Muscle of leg (tissue), 11 donors: ENCODE data around the gene ZNHIT2. TPM values are rescaled to one million over a fixed set of nuclear protein-coding genes. Genes with fewer than 3 reads are reported as not detected.
"Not testable (repeated sequence)": the region's sequence is repeated elsewhere in the genome, so short reads cannot be mapped to it uniquely, and the experiment has no call there.

Experiments
- DNase-seq: peaks from one replicate; pipeline ENCODE4 v3.0.0; 2013
- H3K27ac ChIP-seq: one replicate; pipeline ENCODE4 v1.5.1; 2013; ENCODE audit warnings: mild to moderate bottlenecking, low read length, control low read depth
- H3K27me3 ChIP-seq: one replicate; pipeline ENCODE4 v1.6.1; 2013; ENCODE audit warnings: low read length; ENCODE audit not compliant: control insufficient read depth, insufficient read depth
- H3K36me3 ChIP-seq: one replicate; pipeline ENCODE4 v1.6.1; 2013; ENCODE audit warnings: low read length; ENCODE audit not compliant: control insufficient read depth, insufficient read depth
- H3K4me1 ChIP-seq: one replicate; pipeline ENCODE4 v1.6.1; 2013; ENCODE audit warnings: low read length; ENCODE audit not compliant: control insufficient read depth, insufficient read depth
- H3K4me3 ChIP-seq: one replicate; pipeline ENCODE4 v1.5.1; 2013; ENCODE audit warnings: low read length, control low read depth
- H3K9me3 ChIP-seq: replicated peaks from 2 replicates; pipeline ENCODE4 v1.6.1; 2013; ENCODE audit warnings: low read depth, low read length; ENCODE audit not compliant: control insufficient read depth
- WGBS: methylation state at CpG from one replicate; pipeline ENCODE4 v1.1.5; 2013; ENCODE audit warnings: missing lambda C conversion rate; ENCODE audit not compliant: insufficient coverage; 5-methylcytosine and 5-hydroxymethylcytosine counted together
- polyA plus RNA-seq, 8 donors: library from polyadenylated mRNA; unstranded; fragments of 120-200 nt; gene quantifications; one replicate each; pipeline versions ENCODE4 v1.2.1 to v1.2.3, GENCODE V29; 2013; ENCODE audit warnings: inconsistent platforms in 1 of 8, low replicate concordance in 1 of 8; ENCODE audit not compliant: insufficient read length in 8 of 8, insufficient read depth in 1 of 8
- total RNA-seq: library from RNA; stranded (reverse); fragments of 120-200 nt; gene quantifications from one replicate; pipeline ENCODE4 v1.2.4, GENCODE V29; 2013

Gene ZNHIT2
- total and polyA plus RNA-seq, 9 donors = 4.2 to 6.0 (median 4.8) TPM

DNA sequence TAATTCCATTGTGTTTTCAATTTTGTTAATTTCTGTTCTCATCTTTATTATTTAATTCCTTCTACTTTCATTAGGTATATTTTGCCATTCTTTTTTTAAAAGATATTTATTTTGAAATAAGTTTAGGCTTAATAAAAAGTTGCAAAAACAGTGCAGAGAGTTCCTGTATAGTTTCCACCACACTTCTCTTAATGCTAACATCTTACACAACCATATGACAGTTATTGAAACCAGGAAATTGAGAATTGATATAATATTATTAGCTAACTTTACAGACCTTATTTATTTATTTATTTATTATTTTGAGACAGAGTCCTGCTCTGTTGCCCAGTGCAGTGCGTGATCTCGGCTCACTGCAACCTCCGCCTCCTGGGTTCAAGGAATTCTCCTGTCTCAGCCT, 38.8 kb upstream of the ZNHIT2 start:
- H3K36me3 ChIP-seq = no peaks in the 10 kb centered on the region
- H3K4me3 ChIP-seq = no peak overlapping the region
- H3K27me3 ChIP-seq = peaks cover 5% of the 10 kb centered on the region
- no peaks in the 10 kb centered on the region for H3K4me1 ChIP-seq
- no peak overlapping the region for H3K27ac ChIP-seq
- no peaks in the 10 kb centered on the region for H3K9me3 ChIP-seq
- WGBS = no CpG with 5 or more reads among the region's 3 CpGs
- no peak for DNase-seq

DNA sequence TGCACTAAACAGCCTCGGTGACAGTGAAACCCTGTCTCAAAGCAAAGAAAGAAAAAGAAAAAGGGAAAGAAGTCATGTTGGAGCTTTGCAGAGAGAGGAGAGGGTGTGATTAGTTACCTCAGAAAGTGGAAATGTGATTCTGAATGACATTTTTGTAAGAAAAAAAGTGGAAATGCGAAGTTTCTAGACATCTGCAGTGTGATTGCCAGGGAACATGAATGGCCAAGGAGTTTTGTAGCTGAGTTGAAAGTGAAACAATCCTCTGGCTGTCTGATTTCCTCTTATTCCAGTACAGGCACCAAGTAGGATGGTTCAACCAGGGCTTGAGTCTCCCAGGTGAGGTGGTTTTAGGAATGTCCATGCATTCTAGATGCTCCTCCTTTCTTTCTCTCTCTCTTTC, 34.6 kb upstream of the ZNHIT2 start:
- Histone ChIP-seq H3K9me3 (peaks cover 4% of the 10 kb centered on the region), H3K4me1 (peaks cover 14% of the 10 kb centered on the region), H3K4me3 (no peak overlapping the region), H3K27ac (no peak overlapping the region), H3K27me3 (peaks cover 2% of the 10 kb centered on the region), H3K36me3 (no peaks in the 10 kb centered on the region)
- WGBS = 53% methylated on average over 2 of the region's 2 CpGs
- no peak for DNase-seq

DNA sequence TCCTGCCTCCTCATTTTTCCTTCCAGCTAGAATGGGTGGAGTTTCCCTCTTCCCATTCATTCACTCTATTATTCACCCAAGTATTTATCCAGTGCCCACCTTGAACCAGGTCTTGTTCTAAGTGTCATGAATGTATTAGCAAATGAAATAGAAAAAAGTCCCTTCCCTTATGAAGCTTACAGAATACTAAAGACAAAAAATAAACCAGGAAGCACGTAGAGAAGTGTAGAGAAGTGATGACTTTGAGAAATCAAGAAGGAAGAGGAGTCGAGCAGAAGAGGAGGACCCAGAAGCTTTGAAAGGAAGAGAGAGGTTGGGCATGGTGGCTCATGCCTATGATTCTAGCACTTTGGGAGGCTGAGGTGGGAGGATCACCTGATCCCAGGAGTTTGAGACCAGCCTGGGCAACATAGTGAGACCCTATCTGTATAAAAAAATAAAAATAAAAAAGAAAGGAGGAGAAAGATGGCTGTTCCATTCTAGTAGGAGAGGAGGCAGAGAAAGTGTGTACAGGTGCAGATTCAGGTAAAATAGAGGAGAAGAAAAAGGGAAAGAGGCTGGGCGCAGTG, 33.9 kb upstream of the ZNHIT2 start:
- Histone ChIP-seq H3K4me3 (no peak overlapping the region), H3K27ac (peak overlapping the region; percentile 67), H3K4me1 (peaks cover 14% of the 10 kb centered on the region), H3K27me3 (peaks cover 2% of the 10 kb centered on the region), H3K36me3 (no peaks in the 10 kb centered on the region), H3K9me3 (peaks cover 4% of the 10 kb centered on the region)
- 56% methylated on average over 3 of the region's 3 CpGs for WGBS
- no peak for DNase-seq

DNA sequence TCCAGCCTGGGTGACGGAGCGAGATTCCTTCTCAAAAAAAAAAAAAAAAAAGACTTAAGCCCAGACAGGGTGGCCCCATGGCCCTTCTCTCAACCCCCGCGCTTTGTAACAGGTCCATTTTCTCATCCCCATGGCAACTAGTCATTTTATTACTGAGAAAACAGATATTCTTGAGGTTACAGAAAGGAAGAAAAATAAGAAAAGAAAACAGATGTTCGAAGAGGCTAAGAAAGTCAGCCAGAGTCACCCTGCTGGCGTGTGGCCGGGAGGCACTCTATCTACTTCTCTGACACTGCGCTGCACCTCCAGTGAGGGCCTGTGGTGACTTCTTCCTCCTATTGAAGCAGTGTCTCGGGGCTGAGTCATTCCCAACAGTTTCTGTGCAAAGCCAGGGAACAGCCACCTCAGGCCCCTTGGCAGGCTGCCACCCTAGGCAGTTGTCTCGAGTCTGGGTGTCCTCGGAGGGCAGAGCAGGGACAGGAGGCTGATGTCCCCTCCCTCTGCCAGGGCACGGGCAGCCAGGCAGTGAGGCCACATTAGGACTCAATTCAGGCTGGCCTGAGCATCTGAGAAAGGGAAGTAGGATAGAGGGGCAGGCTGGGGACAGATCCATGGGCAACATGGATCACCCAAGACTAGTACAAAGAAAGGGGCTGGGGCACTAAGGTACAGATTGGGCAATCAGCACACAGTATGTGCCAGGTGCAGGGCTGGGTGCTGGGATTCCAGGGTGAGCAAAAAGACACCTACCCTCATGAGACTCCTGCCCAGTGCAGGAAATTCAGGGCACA, 33.2 kb upstream of the ZNHIT2 start:
- 6% methylated on average over 10 of the region's 12 CpGs for WGBS
- DNase-seq = peak; percentile 92
- Histone ChIP-seq H3K4me1 (peaks cover 14% of the 10 kb centered on the region), H3K27me3 (peaks cover 2% of the 10 kb centered on the region), H3K9me3 (peaks cover 4% of the 10 kb centered on the region), H3K4me3 (no peak overlapping the region), H3K27ac (peak overlapping the region; percentile 67), H3K36me3 (no peaks in the 10 kb centered on the region)

DNA sequence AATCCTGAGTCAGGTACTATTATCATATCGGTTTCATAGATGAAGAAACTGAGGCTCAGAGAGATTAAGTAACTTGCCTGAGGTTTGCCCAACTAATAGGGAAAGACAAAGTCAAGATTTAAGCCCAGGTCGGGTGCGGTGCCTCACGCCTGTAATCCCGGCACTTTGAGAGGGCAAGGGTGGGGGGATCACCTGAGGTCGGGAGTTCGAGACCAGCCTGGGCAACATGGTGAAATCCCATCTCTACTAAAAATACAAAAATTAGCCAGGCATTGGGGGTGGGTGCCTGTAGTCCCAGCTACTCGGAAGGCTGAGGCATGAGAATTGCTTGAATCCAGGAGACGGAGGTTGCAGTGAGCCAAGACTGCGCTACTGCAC, 32.6 kb upstream of the ZNHIT2 start:
- H3K9me3 ChIP-seq, DNase-seq, H3K4me3 ChIP-seq, H3K36me3 ChIP-seq, H3K27me3 ChIP-seq: not testable (repeated sequence)
- Histone ChIP-seq H3K27ac (peak overlapping the region; percentile 67), H3K4me1 (peaks cover 14% of the 10 kb centered on the region)
- 49% methylated on average over 3 of the region's 10 CpGs for WGBS

DNA sequence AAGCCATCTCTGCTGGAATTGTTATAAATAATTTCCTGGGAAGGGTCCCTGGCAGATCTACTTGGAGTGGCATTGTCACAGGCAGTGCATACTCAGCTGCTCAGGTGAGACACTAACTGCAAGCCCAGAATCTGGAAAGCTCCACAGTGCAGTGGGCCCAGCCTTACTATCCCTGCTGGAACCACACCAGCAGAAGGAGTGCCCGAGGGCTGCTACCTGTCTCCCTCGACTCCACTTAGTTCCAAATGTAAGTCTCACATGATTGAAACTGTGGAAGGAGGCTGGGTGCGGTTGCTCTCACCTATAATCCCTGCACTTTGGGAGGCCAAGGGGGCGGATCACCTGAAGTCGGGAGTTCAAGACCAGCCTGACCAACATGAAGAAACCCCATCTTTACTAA, 31.2 kb upstream of the ZNHIT2 start:
- Histone ChIP-seq H3K36me3 (no peaks in the 10 kb centered on the region), H3K4me3 (no peak overlapping the region), H3K27me3 (peaks cover 2% of the 10 kb centered on the region), H3K27ac (no peak overlapping the region), H3K4me1 (peaks cover 14% of the 10 kb centered on the region), H3K9me3 (peaks cover 4% of the 10 kb centered on the region)
- 77% methylated on average over 2 of the region's 5 CpGs for WGBS
- no peak for DNase-seq

DNA sequence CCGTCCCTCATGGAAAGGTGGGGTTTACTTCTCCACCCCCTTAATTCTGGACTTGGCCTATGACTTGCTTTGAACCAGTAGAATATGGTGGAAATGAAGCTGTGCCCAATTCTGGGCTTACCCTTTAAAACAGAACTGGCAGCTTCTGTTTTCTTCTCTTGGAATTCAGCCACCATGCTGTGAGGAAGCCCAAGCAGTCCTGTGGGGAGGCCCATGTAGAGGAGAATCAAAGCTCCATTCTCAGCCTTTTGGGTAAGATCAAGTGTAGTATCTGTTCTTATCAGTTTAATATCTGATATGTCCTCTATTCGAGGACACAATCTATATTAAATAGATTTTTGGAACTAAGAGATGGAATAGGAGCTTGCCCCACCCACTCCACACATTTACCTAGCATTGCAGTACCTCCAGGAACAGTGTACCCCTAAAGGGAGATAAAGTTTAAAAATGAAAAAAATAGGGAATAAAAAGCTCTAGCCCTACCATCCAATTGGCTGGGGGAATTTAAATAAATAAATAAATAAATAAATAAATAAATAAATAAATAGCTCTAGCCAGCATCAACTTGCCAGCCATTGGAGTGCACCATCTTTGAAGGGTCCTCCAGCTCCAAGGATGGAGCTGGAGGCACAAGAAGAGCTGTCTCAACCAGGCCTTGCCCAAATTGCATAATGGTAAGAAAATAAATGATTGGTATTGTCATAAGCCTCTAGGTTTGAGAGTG, 30.0 kb upstream of the ZNHIT2 start:
- H3K9me3 ChIP-seq = peaks cover 4% of the 10 kb centered on the region
- H3K4me1 ChIP-seq = peaks cover 14% of the 10 kb centered on the region
- H3K4me3 ChIP-seq = no peak overlapping the region
- no peak for DNase-seq
- H3K27me3 ChIP-seq = no peaks in the 10 kb centered on the region
- H3K27ac ChIP-seq = no peak overlapping the region
- H3K36me3 ChIP-seq = no peaks in the 10 kb centered on the region
- WGBS = no CpG with 5 or more reads among the region's 2 CpGs

DNA sequence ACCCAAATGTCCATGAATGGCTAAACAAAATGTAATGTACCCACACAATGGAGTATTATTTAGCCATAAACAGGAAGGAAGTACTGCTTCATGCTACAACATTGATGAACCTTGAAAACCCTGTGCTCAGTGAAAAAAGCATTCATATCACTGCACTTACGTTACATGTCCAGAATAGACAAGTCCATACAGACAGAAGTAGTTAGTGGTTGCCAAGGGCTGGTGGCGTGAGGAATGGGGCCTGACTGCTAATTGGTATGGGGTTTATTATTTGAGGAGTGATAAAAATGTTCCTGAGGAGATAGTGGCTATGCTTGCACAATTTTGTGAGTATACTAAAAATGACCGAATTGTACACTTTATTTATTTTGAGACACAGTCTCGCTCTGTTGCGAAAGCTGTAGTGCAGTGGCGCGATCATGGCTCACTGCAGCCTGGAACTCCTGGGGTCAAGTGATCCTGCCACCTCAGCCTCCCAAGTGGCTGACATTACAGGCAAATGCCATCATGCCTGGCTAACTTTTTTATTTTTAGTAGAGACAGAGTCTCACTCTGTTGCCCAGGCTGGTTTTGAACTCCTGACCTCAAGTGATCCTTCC, 24.5 kb upstream of the ZNHIT2 start:
- H3K27ac ChIP-seq = no peak overlapping the region
- H3K4me3 ChIP-seq = no peak overlapping the region
- H3K9me3 ChIP-seq = no peaks in the 10 kb centered on the region
- no peak for DNase-seq
- peaks cover 5% of the 10 kb centered on the region for H3K27me3 ChIP-seq
- H3K4me1 ChIP-seq = no peaks in the 10 kb centered on the region
- H3K36me3 ChIP-seq = no peaks in the 10 kb centered on the region
- 92% methylated on average over 5 of the region's 7 CpGs for WGBS

DNA sequence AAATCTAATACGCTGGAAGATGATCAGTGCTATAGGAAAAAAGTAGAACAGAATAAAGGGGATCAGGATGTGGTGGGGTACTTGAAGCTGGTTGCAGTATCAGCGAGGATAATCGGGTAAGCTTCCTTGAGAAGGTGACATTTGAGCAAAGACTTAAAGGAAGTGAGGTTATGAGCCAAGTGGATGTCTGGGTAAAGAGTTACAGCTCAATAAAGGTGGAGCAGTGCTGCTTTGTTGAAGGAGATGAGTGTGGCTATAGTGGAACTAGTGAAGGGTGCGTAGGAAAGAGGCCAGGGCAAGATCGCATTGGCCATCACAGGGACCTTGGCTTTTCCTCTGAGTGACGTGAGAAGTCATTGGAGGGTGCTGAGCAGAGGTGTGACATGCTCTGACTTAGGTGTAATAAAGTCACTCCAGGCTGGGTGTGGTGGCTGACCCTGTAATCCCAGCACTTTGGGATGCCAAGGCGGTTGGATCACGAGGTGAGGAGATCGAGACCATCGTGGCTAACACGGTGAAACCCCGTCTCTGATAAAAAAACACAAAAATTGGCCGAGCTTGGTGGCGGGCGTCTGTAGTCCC, 19.1 kb upstream of the ZNHIT2 start:
- peaks cover 32% of the 10 kb centered on the region for H3K4me1 ChIP-seq
- peak; percentile 4 for DNase-seq
- H3K36me3 ChIP-seq = peaks cover 16% of the 10 kb centered on the region
- WGBS = 82% methylated on average over 15 of the region's 15 CpGs
- H3K4me3 ChIP-seq = no peak overlapping the region
- H3K27ac ChIP-seq = no peak overlapping the region
- peaks cover 3% of the 10 kb centered on the region for H3K27me3 ChIP-seq
- no peaks in the 10 kb centered on the region for H3K9me3 ChIP-seq
